ENCODE data around the gene TOGARAM2. TPM values are rescaled to one million over a fixed set of nuclear protein-coding genes. Genes with fewer than 3 reads are reported as not detected.

Gene TOGARAM2
- total and polyA plus RNA-seq, 2 of the 8 experiments (the other 6 are each of a cell fraction or from before 2014, with no cell fraction given): 0.42 to 1.4 TPM

DNA sequence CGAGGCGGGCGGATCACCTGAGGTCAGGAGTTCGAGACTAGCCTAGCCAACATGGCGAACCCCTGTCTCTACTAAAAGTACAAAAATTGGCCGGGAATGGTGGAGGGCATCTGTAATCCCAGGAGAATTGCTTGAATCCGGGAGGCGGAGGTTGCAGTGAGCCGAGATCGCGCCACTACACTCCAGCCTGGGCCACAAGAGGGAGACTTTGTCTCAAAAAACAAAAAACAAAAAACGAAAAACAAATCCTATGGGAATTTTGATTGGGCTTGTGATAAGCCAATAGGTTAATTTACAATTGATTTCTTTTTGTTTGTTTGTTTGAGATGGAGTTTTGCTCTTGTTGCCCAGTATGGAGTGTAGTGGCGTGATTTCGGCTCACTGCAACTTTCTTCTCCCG lies 24.2 kb upstream of the TOGARAM2 start:
- H3K4me2 ChIP-seq (ENCODE audit: insufficient read depth in 1 of 2, low read depth in 2 of 2, low read length in 2 of 2): peak overlapping the region in 1 of 2 experiments; percentile 12; a peak in 1 of 4 replicates
- H3K4me3 ChIP-seq (ENCODE audit: extremely low read depth in 1 of 4, insufficient read depth in 2 of 4, low read depth in 3 of 4, low read length in 4 of 4): peak overlapping the region in 1 of 4 experiments; percentile 40; a peak in 3 of 8 replicates

More for the DNA sequence above, 24.2 kb upstream of the TOGARAM2 start:
- Histone ChIP-seq H3K23ac (ENCODE audit: insufficient read length) (no peak overlapping the region), H4K91ac (replicated peaks; ENCODE audit: insufficient read length, low read length) (no peak overlapping the region), H2BK120ac (replicated peaks; ENCODE audit: low read depth, low read length) (no peak overlapping the region), H4K8ac (ENCODE audit: extremely low read depth, insufficient read depth, low read length) (no peak overlapping the region), H3K18ac (ENCODE audit: extremely low read depth, low read length) (no peak overlapping the region), H3K79me2 (ENCODE audit: control insufficient read depth in 1 of 2, insufficient read depth in 2 of 2, low read length in 2 of 2) (no peaks in the 10 kb centered on the region), H3K9ac (replicated peaks in 1 of 4; ENCODE audit: extremely low read depth in 1 of 4, low read depth in 3 of 4, low read length in 3 of 4) (no peak overlapping the region; a peak in 1 of 7 replicates), H2BK12ac (ENCODE audit: low read depth, low read length) (no peak overlapping the region), H4K20me1 (replicated peaks in 1 of 2; ENCODE audit: control insufficient read depth in 1 of 2, insufficient read depth in 2 of 2, low read length in 2 of 2) (peaks cover 0 to 2% of the 10 kb centered on the region in 2 experiments), H2AK5ac (ENCODE audit: low read depth, low read length) (no peak overlapping the region), H3K36me3 (ENCODE audit: control insufficient read depth in 2 of 4, insufficient read depth in 4 of 4, low read length in 3 of 4) (no peaks in the 10 kb centered on the region), H3K27ac (ENCODE audit: low read depth, low read length) (no peak overlapping the region), H3K79me1 (ENCODE audit: low read depth, low read length) (no peaks in the 10 kb centered on the region), H2BK15ac (ENCODE audit: low read length) (no peak overlapping the region), H4K5ac (ENCODE audit: insufficient read length, low read depth, low read length) (no peak overlapping the region), H3K4ac (replicated peaks; ENCODE audit: insufficient read length, low read depth, low read length) (no peak overlapping the region), H3K23me2 (ENCODE audit: low read depth, low read length) (no peaks in the 10 kb centered on the region), H2BK5ac (ENCODE audit: low read depth, low read length) (no peak overlapping the region), H2AFZ (ENCODE audit: low read length) (no peak overlapping the region), H3K4me1 (replicated peaks in 1 of 4; ENCODE audit: control insufficient read depth in 3 of 4, insufficient read depth in 4 of 4, low read length in 3 of 4) (peaks cover 2 to 8% (median 5%) of the 10 kb centered on the region in 4 experiments; a peak in 6 of 7 replicates), H2BK20ac (ENCODE audit: low read length) (no peak overlapping the region), H3K14ac (ENCODE audit: insufficient read length) (no peak overlapping the region), H3K56ac (replicated peaks; ENCODE audit: insufficient read length, low read depth, low read length) (no peak overlapping the region), H3K9me3 (ENCODE audit: insufficient read depth in 2 of 2, low read depth in 1 of 2, low read length in 1 of 2) (no peaks in the 10 kb centered on the region), H3K27me3 (replicated peaks in 1 of 4; ENCODE audit: control insufficient read depth in 3 of 4, extremely low read depth in 1 of 4, insufficient read depth in 3 of 4, low read length in 3 of 4) (no peaks in the 10 kb centered on the region)
- FAIRE-seq (no peak), DNase-seq (ENCODE audit: low read depth in 1 of 2, low spot score in 2 of 2) (peak in 1 of 2 experiments; percentile 57)
- CTCF ChIA-PET (ENCODE audit: partially characterized antibody): interaction anchor here (0.6 to 1.9 kb wide), 7 partner anchors 35 to 249 kb away, joined by 3 to 7 read pairs (median 3); no protein-coding TSS in a partner anchor
- POLR2A ChIA-PET (ENCODE audit: partially characterized antibody): interaction anchor here (0.6 kb wide), 1 partner anchor 376 kb away, joined by 3 read pairs; no protein-coding TSS in a partner anchor
- TF ChIP-seq RAD21 (IDR thresholded peaks at IDR 0.05 in 1 of 2, conservative IDR thresholded peaks at IDR 0.05 in 1 of 2; ENCODE audit: low read depth in 2 of 2, low read length in 2 of 2) (peak; percentile 54 to 61), FOSL1 (IDR thresholded peaks at IDR 0.05; ENCODE audit: insufficient read depth, low read depth, low read length) (no peak), NRF1 (IDR thresholded peaks at IDR 0.05; ENCODE audit: low read depth, low read length) (no peak)
- TF ChIP-seq, protein P1, sequence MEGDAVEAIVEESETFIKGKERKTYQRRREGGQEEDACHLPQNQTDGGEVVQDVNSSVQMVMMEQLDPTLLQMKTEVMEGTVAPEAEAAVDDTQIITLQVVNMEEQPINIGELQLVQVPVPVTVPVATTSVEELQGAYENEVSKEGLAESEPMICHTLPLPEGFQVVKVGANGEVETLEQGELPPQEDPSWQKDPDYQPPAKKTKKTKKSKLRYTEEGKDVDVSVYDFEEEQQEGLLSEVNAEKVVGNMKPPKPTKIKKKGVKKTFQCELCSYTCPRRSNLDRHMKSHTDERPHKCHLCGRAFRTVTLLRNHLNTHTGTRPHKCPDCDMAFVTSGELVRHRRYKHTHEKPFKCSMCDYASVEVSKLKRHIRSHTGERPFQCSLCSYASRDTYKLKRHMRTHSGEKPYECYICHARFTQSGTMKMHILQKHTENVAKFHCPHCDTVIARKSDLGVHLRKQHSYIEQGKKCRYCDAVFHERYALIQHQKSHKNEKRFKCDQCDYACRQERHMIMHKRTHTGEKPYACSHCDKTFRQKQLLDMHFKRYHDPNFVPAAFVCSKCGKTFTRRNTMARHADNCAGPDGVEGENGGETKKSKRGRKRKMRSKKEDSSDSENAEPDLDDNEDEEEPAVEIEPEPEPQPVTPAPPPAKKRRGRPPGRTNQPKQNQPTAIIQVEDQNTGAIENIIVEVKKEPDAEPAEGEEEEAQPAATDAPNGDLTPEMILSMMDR (IDR thresholded peaks at IDR 0.05; ENCODE audit: control extremely low read depth in 1 of 3, insufficient read depth in 1 of 3, low read depth in 1 of 3, low read length in 3 of 3): peak; percentile 20 to 52 (median 39)
- 59% methylated on average over 15 of the region's 15 CpGs; no CpG with 5 or more reads in 1 of the 2 experiments for WGBS, 2 experiments (ENCODE audit: extremely low coverage in 1 of 2, insufficient coverage in 1 of 2, insufficient read length in 1 of 2, insufficient replicate concordance in 2 of 2, low coverage in 1 of 2, low lambda C conversion rate in 2 of 2, missing lambda C conversion rate in 1 of 2)

Measured in H1 (cell line).